OCI-LY1 (cell line): Measurements from ENCODE around the gene HECTD2.

Experiments used
- H2AFZ ChIP-seq: fragments of 200-600 bp; sonication (generic), shearing (Covaris generic); 2 replicates; pipeline ENCODE4 v1.6.0; 2014; ENCODE audit warnings: antibody characterized with exemption, mild to moderate bottlenecking, low read length
- H3F3A ChIP-seq: fragments of 200-600 bp; sonication (generic), shearing (Covaris generic); 2 replicates; pipeline ENCODE4 v1.6.0; 2014; ENCODE audit warnings: mild to moderate bottlenecking, antibody characterized with exemption, low read length, moderate library complexity; ENCODE audit not compliant: insufficient read depth
- H3K27ac ChIP-seq: fragments of 200-600 bp; sonication (generic); 2 replicates; pipeline ENCODE4 v1.5.1; 2014; ENCODE audit warnings: low read length, mixed run types, mild to moderate bottlenecking, low read depth; ENCODE audit not compliant: poor library complexity, severe bottlenecking
- H3K27me3 ChIP-seq: fragments of 200-600 bp; sonication (generic); 2 replicates; pipeline ENCODE4 v1.6.0; 2014; ENCODE audit warnings: antibody characterized with exemption, mild to moderate bottlenecking, low read length, moderate library complexity; ENCODE audit not compliant: insufficient read depth
- H3K36me3 ChIP-seq: fragments of 200-600 bp; sonication (generic); 2 replicates; pipeline ENCODE4 v1.6.1; 2014; ENCODE audit warnings: mild to moderate bottlenecking, antibody characterized with exemption, low read length, moderate library complexity, mixed read lengths; ENCODE audit not compliant: insufficient read depth
- H3K4me1 ChIP-seq: fragments of 200-600 bp; sonication (generic); 2 replicates; pipeline ENCODE4 v1.5.1; 2014; ENCODE audit warnings: mild to moderate bottlenecking, low read length, moderate library complexity; ENCODE audit not compliant: insufficient read depth, severe bottlenecking
- H3K4me2 ChIP-seq: fragments of 200-600 bp; sonication (generic), shearing (Covaris generic); 2 replicates; pipeline ENCODE4 v1.6.1; 2014; ENCODE audit warnings: low read length
- H3K4me3 ChIP-seq: fragments of 200-600 bp; sonication (generic); 2 replicates; pipeline ENCODE4 v1.5.1; 2014; ENCODE audit warnings: low read length, low read depth, mild to moderate bottlenecking, mixed read lengths; ENCODE audit not compliant: poor library complexity, severe bottlenecking
- H3K79me2 ChIP-seq: fragments of 200-600 bp; shearing (Covaris generic); 2 replicates; pipeline ENCODE4 v1.6.1; 2016; ENCODE audit warnings: mixed run types, low read length, mixed read lengths; ENCODE audit not compliant: insufficient read depth
- H3K9ac ChIP-seq: fragments of 200-600 bp; sonication (generic), shearing (Covaris generic); 2 replicates; pipeline ENCODE4 v1.6.1; 2014; ENCODE audit warnings: mild to moderate bottlenecking, low read length, mixed read lengths
- H3K9me2 ChIP-seq: fragments of 200-600 bp; sonication (generic), shearing (Covaris generic); 2 replicates; pipeline ENCODE4 v1.6.1; 2014; ENCODE audit warnings: low read depth, mild to moderate bottlenecking, low read length, mixed read lengths
- H3K9me3 ChIP-seq: fragments of 200-600 bp; shearing (Covaris generic); 2 replicates; pipeline ENCODE4 v1.6.1; 2014; ENCODE audit warnings: low read length, mixed read lengths
- H4K20me1 ChIP-seq: fragments of 200-600 bp; sonication (generic), shearing (Covaris generic); 2 replicates; pipeline ENCODE4 v1.6.0; 2016; ENCODE audit warnings: mild to moderate bottlenecking, low read length; ENCODE audit not compliant: insufficient read depth
- EZH2 ChIP-seq: fragments of 200-600 bp; sonication (generic), shearing (Covaris generic); IDR thresholded peaks from 2 replicates; pipeline ENCODE4 v1.8.0; 2017; ENCODE audit warnings: borderline replicate concordance, mixed run types, mild to moderate bottlenecking, antibody characterized with exemption, low read length, moderate library complexity, mixed read lengths
- TF ChIP-seq, protein P1 (sequence below): fragments of 200-600 bp; sonication (generic), shearing (Covaris generic); IDR thresholded peaks from 2 replicates; pipeline ENCODE4 v1.5.1; 2017; ENCODE audit warnings: mild to moderate bottlenecking, antibody characterized with exemption, low read length, moderate library complexity, mixed read lengths

HECTD2 gene

DNA sequence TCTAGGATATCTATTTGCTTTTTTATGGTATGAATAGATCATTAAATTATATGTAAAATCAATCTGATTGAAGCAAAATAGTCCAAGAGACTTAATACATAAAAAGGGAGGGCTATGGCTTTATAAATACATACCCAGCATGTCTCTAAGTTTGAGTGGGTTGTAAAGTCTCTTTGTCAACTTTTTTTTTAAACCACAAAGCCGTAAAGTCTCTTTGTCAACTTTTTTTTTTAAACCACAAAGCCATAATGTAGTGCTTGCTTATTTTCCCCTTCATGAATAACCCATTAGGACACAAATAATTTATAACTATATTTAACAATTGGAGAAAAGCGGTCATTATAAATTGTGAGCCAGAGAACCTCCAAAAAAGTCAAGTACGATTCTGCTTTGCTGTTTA, 5.7 kb downstream of the HECTD2 start:
- no peaks in the 10 kb centered on the region for H3K36me3 ChIP-seq
- H3K4me2 ChIP-seq = no peak overlapping the region
- no peak overlapping the region for H3K4me3 ChIP-seq
- H3F3A ChIP-seq = no peaks in the 10 kb centered on the region
- no peaks in the 10 kb centered on the region for H3K79me2 ChIP-seq
- no peaks in the 10 kb centered on the region for H3K9me3 ChIP-seq
- H4K20me1 ChIP-seq = no peaks in the 10 kb centered on the region
- no peaks in the 10 kb centered on the region for H3K4me1 ChIP-seq
- TF ChIP-seq, protein P1, sequence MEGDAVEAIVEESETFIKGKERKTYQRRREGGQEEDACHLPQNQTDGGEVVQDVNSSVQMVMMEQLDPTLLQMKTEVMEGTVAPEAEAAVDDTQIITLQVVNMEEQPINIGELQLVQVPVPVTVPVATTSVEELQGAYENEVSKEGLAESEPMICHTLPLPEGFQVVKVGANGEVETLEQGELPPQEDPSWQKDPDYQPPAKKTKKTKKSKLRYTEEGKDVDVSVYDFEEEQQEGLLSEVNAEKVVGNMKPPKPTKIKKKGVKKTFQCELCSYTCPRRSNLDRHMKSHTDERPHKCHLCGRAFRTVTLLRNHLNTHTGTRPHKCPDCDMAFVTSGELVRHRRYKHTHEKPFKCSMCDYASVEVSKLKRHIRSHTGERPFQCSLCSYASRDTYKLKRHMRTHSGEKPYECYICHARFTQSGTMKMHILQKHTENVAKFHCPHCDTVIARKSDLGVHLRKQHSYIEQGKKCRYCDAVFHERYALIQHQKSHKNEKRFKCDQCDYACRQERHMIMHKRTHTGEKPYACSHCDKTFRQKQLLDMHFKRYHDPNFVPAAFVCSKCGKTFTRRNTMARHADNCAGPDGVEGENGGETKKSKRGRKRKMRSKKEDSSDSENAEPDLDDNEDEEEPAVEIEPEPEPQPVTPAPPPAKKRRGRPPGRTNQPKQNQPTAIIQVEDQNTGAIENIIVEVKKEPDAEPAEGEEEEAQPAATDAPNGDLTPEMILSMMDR = no peak
- TF ChIP-seq EZH2 = no peak
- H3K27me3 ChIP-seq = no peaks in the 10 kb centered on the region
- no peak overlapping the region for H3K9ac ChIP-seq
- no peaks in the 10 kb centered on the region for H3K9me2 ChIP-seq
- H2AFZ ChIP-seq = no peak overlapping the region
- H3K27ac ChIP-seq = no peak overlapping the region

DNA sequence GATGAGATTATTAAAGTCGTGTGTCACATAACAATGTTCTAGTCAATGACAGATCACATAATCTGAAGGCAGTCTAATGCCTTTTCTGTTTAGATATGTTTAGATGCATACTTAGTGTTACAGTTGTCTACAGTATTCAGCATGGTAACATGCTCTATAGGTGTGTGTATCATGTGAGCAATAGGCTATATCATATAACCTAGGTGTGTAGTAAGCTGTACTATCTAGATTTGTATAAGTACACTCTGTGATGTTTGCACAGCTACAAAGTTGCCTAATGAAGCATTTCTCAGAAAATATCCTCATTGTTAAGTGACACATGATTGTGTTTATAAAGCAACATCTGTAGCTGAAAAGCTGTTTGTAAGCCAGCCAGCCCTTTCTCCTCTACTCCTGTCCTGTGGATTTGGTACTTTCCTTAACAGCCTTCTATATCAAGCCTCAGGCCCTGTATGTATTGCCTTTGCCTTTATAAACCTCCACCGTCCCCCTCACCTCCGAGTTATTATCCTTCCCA, 6.3 kb downstream of the HECTD2 start:
- no peaks in the 10 kb centered on the region for H3K4me1 ChIP-seq
- H3K9me2 ChIP-seq = no peaks in the 10 kb centered on the region
- no peaks in the 10 kb centered on the region for H3F3A ChIP-seq
- H3K27ac ChIP-seq = no peak overlapping the region
- no peaks in the 10 kb centered on the region for H3K79me2 ChIP-seq
- H4K20me1 ChIP-seq = no peaks in the 10 kb centered on the region
- H3K9me3 ChIP-seq = no peaks in the 10 kb centered on the region
- no peaks in the 10 kb centered on the region for H3K36me3 ChIP-seq
- no peak overlapping the region for H3K4me3 ChIP-seq
- TF ChIP-seq, protein P1 = no peak
- no peak for TF ChIP-seq EZH2
- H3K9ac ChIP-seq = no peak overlapping the region
- no peaks in the 10 kb centered on the region for H3K27me3 ChIP-seq
- H2AFZ ChIP-seq = no peak overlapping the region
- no peak overlapping the region for H3K4me2 ChIP-seq

DNA sequence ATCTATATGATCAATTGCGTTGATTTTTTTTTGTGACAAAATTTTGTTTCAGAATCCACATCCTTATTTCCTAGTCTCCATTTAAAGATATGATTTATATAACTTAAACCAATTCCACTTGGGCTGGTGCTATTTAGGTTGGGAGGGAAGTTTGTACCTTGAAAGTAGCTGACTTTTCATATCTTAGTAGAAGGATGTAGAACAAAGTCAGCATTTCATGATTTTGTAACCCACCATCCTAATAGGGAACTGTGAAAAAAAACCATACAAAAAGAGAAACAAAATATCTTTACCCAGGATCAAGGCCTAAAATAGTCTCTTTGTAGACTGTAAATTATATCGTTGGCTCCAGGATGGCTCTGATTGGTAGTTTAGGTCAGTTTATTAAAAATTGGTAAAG, 8.3 kb downstream of the HECTD2 start:
- no peaks in the 10 kb centered on the region for H3F3A ChIP-seq
- TF ChIP-seq EZH2 = no peak
- TF ChIP-seq, protein P1 = no peak

More for the DNA sequence above, 8.3 kb downstream of the HECTD2 start:
- no peak overlapping the region for H2AFZ ChIP-seq
- no peak overlapping the region for H3K27ac ChIP-seq
- no peaks in the 10 kb centered on the region for H3K79me2 ChIP-seq
- no peak overlapping the region for H3K9ac ChIP-seq
- no peaks in the 10 kb centered on the region for H3K9me2 ChIP-seq
- H3K36me3 ChIP-seq = no peaks in the 10 kb centered on the region
- H3K4me3 ChIP-seq = no peak overlapping the region
- no peaks in the 10 kb centered on the region for H3K4me1 ChIP-seq
- no peaks in the 10 kb centered on the region for H3K9me3 ChIP-seq
- no peaks in the 10 kb centered on the region for H4K20me1 ChIP-seq
- H3K27me3 ChIP-seq = no peaks in the 10 kb centered on the region
- H3K4me2 ChIP-seq = no peak overlapping the region
